NCI-H128 (cell line): ENCODE data around the gene FAM120C.
A peak's percentile ranks its signal among the peaks of the same experiment; 100 is the strongest.

ENCODE experiments used
- DNase-seq: peaks from one replicate; lab custom pipeline; 2025; ENCODE audit not compliant: unreplicated experiment; lab: John Stamatoyannopoulos, UW

FAM120C gene

GRCh38 chrX:54042609-54043021 lies 140.4 kb downstream of the FAM120C start:
- no peak for DNase-seq

- DNase-seq: no peak
Observed at GRCh38 chrX:54030329-54030728, 152.7 kb downstream of the FAM120C start.

- peak; percentile 3 for DNase-seq
Observed at GRCh38 chrX:54029529-54030143, 153.4 kb downstream of the FAM120C start.

GRCh38 chrX:54024350-54024749 lies 158.7 kb downstream of the FAM120C start:
- no peak for DNase-seq
